SU-DHL-6 (cell line): ENCODE results near the gene DIAPH1.

ENCODE experiments used
- EZH2phosphoT487 ChIP-seq: fragments of 200-600 bp; sonication (generic), shearing (Covaris generic); conservative IDR thresholded peaks from 2 replicates; pipeline ENCODE4 v1.6.1; 2018; ENCODE audit warnings: mild to moderate bottlenecking, antibody characterized with exemption, low read length, moderate library complexity, mixed read lengths
- TF ChIP-seq, protein P1 (sequence below): fragments of 200-600 bp; sonication (generic); IDR thresholded peaks from one replicate; pipeline ENCODE4 v1.5.1; 2017; ENCODE audit warnings: antibody characterized with exemption, mild to moderate bottlenecking, low read length, moderate library complexity; ENCODE audit not compliant: insufficient read depth, poor library complexity, severe bottlenecking

- TF ChIP-seq, protein P1, sequence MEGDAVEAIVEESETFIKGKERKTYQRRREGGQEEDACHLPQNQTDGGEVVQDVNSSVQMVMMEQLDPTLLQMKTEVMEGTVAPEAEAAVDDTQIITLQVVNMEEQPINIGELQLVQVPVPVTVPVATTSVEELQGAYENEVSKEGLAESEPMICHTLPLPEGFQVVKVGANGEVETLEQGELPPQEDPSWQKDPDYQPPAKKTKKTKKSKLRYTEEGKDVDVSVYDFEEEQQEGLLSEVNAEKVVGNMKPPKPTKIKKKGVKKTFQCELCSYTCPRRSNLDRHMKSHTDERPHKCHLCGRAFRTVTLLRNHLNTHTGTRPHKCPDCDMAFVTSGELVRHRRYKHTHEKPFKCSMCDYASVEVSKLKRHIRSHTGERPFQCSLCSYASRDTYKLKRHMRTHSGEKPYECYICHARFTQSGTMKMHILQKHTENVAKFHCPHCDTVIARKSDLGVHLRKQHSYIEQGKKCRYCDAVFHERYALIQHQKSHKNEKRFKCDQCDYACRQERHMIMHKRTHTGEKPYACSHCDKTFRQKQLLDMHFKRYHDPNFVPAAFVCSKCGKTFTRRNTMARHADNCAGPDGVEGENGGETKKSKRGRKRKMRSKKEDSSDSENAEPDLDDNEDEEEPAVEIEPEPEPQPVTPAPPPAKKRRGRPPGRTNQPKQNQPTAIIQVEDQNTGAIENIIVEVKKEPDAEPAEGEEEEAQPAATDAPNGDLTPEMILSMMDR = no peak
- no peak for TF ChIP-seq EZH2phosphoT487
These were observed 13.1 kb downstream of the DIAPH1 start for GRCh38 chr5:141605523-141606277.
